DND-41 (cell line): ENCODE results near the gene HEYL.
A peak's percentile ranks its signal among the peaks of the same experiment; 100 is the strongest.

ENCODE experiments used
- ATAC-seq: fragments of 200-7000 bp; cut with Tn5 transposase; 3 replicates; pipeline ENCODE4 v1.9.1; 2021; ENCODE audit warnings: low read depth; ENCODE audit not compliant: insufficient read depth
- DNase-seq: peaks from one replicate; pipeline ENCODE4 v3.0.0-alpha.2; 2020
- H2AFZ ChIP-seq: 2 replicates; pipeline ENCODE4 v1.6.0; 2012; ENCODE audit warnings: low read depth, low read length
- H3K27ac ChIP-seq: 2 replicates; pipeline ENCODE4 v1.5.1; 2012; ENCODE audit warnings: low read length, inconsistent platforms
- H3K27me3 ChIP-seq: fragments of 200-600 bp; sonication (generic); 2 replicates; pipeline ENCODE4 v1.6.0; 2012; ENCODE audit warnings: low read length, mild to moderate bottlenecking, inconsistent platforms; ENCODE audit not compliant: insufficient read depth, poor library complexity
- H3K36me3 ChIP-seq: 2 replicates; pipeline ENCODE4 v1.5.1; 2012; ENCODE audit warnings: low read length, inconsistent platforms; ENCODE audit not compliant: insufficient read depth
- H3K4me1 ChIP-seq: 2 replicates; pipeline ENCODE4 v1.5.1; 2012; ENCODE audit warnings: mild to moderate bottlenecking, low read length; ENCODE audit not compliant: insufficient read depth
- H3K4me2 ChIP-seq: 2 replicates; pipeline ENCODE4 v1.6.0; 2012; ENCODE audit warnings: mild to moderate bottlenecking, moderate library complexity, low read length, inconsistent platforms; ENCODE audit not compliant: insufficient read depth
- H3K4me3 ChIP-seq, 2 experiments: fragments of 200-600 bp in 1 of 2; shearing (Covaris generic) in 1 of 2; 2 replicates each; pipeline ENCODE4 v1.5.1; 2012 to 2016; ENCODE audit warnings: inconsistent platforms in 2 of 2, low read length in 2 of 2, mild to moderate bottlenecking in 2 of 2, low read depth in 1 of 2, moderate library complexity in 1 of 2
- H3K79me2 ChIP-seq: 2 replicates; pipeline ENCODE4 v1.6.0; 2012; ENCODE audit warnings: low read length, inconsistent platforms; ENCODE audit not compliant: insufficient read depth
- H3K9ac ChIP-seq: 2 replicates; pipeline ENCODE4 v1.6.0; 2012; ENCODE audit warnings: low read depth, mild to moderate bottlenecking, inconsistent platforms, low read length, moderate library complexity
- H3K9me3 ChIP-seq: 2 replicates; pipeline ENCODE4 v1.5.1; 2012; ENCODE audit warnings: low read length, moderate library complexity, mild to moderate bottlenecking, inconsistent platforms; ENCODE audit not compliant: insufficient read depth, severe bottlenecking
- H4K20me1 ChIP-seq: 2 replicates; pipeline ENCODE4 v1.6.0; 2012; ENCODE audit warnings: low read length; ENCODE audit not compliant: insufficient read depth
- CTCF ChIP-seq: IDR thresholded peaks from 2 replicates; pipeline ENCODE4 v1.5.1; 2012; ENCODE audit warnings: borderline replicate concordance, low read length, moderate library complexity, mild to moderate bottlenecking; ENCODE audit not compliant: poor library complexity, severe bottlenecking; ENCODE audit errors: extremely low read depth
- EZH2 ChIP-seq: IDR thresholded peaks from 3 replicates; pipeline ENCODE4 v1.6.1; 2012; ENCODE audit warnings: borderline replicate concordance, low read depth, mild to moderate bottlenecking, moderate library complexity, low read length, inconsistent platforms; ENCODE audit not compliant: severe bottlenecking

The HEYL gene

GRCh38 chr1:39632323-39632681 is 7.1 kb downstream of the HEYL start:
- Histone ChIP-seq H3K27me3 (peaks cover 14% of the 10 kb centered on the region), H3K4me1 (no peaks in the 10 kb centered on the region), H3K4me3 (no peak overlapping the region)

GRCh38 chr1:39631361-39632322 is 7.8 kb downstream of the HEYL start:
- peak; percentile 8 for DNase-seq
- Histone ChIP-seq H2AFZ (no peak overlapping the region), H3K9me3 (no peaks in the 10 kb centered on the region), H3K4me1 (no peaks in the 10 kb centered on the region), H4K20me1 (no peaks in the 10 kb centered on the region), H3K4me2 (no peak overlapping the region), H3K36me3 (no peaks in the 10 kb centered on the region), H3K9ac (no peak overlapping the region), H3K4me3 (no peak overlapping the region), H3K79me2 (no peaks in the 10 kb centered on the region), H3K27me3 (peaks cover 14% of the 10 kb centered on the region), H3K27ac (no peak overlapping the region)
- TF ChIP-seq EZH2 (no peak), CTCF (no peak)
- 0 out of 3 replicates have a peak, but pooled peaks have one; percentile 39 for ATAC-seq

More at GRCh38 chr1:39632323-39632681, 7.1 kb downstream of the HEYL start:
- Histone ChIP-seq H2AFZ (no peak overlapping the region), H3K9ac (no peak overlapping the region), H3K4me2 (no peak overlapping the region), H3K36me3 (no peaks in the 10 kb centered on the region), H4K20me1 (no peaks in the 10 kb centered on the region), H3K79me2 (no peaks in the 10 kb centered on the region), H3K9me3 (no peaks in the 10 kb centered on the region), H3K27ac (no peak overlapping the region)
- TF ChIP-seq CTCF, result no peak
- no peak for TF ChIP-seq EZH2
- DNase-seq, result no peak
- ATAC-seq, result no peak

GRCh38 chr1:39628807-39629350 is 10.6 kb downstream of the HEYL start:
- Histone ChIP-seq H3K4me2 (no peak overlapping the region), H4K20me1 (no peaks in the 10 kb centered on the region; the same call in 1 of the 2 replicates), H2AFZ (no peak overlapping the region), H3K79me2 (no peaks in the 10 kb centered on the region), H3K27me3 (peaks cover 15% of the 10 kb centered on the region), H3K4me3 (no peak overlapping the region), H3K36me3 (no peaks in the 10 kb centered on the region), H3K9me3 (no peaks in the 10 kb centered on the region), H3K9ac (no peak overlapping the region), H3K27ac (no peak overlapping the region), H3K4me1 (no peaks in the 10 kb centered on the region)
- DNase-seq, result no peak
- ATAC-seq, result no peak
- TF ChIP-seq EZH2 (no peak), CTCF (no peak)
